Mammary epithelial cell (primary cell): ENCODE results near the gene CD81.

Source experiments
- EZH2 ChIP-seq: IDR thresholded peaks from 2 replicates; pipeline ENCODE4 v1.6.1; 2012; ENCODE audit warnings: low read length, inconsistent platforms, borderline replicate concordance
- TF ChIP-seq, protein P1 (sequence below), 2 donors: IDR thresholded peaks in 1 of 2; conservative IDR thresholded peaks in 1 of 2; 2 replicates each; pipeline ENCODE4 v1.5.1; 2011 to 2012; ENCODE audit warnings: inconsistent platforms in 2 of 2, low read length in 2 of 2, mild to moderate bottlenecking in 2 of 2, control low read depth in 1 of 2, low read depth in 1 of 2; ENCODE audit not compliant: insufficient read depth in 1 of 2; ENCODE audit errors: extremely low read depth in 1 of 2

DNA sequence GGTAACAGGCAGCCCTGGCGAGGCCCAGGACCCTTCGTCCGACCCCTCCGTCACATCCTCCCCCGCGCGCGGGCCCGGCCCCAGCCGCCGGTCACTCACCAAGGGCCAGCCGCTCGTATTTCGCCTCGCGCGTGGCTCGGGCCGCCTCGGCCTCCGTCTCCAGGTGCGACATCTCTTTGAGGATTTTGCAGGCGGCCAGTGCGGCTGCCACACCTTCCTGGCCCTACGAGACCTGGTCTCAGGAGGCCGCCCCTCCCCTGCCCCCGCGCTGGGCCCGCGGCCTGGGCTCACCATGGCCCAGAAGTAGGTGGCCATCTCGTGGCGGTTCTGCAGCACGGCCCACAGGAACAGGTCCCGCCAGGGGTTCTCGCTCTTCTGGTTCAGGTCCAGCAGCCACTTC lies 37.5 kb downstream of the CD81 start:
- TF ChIP-seq, protein P1, sequence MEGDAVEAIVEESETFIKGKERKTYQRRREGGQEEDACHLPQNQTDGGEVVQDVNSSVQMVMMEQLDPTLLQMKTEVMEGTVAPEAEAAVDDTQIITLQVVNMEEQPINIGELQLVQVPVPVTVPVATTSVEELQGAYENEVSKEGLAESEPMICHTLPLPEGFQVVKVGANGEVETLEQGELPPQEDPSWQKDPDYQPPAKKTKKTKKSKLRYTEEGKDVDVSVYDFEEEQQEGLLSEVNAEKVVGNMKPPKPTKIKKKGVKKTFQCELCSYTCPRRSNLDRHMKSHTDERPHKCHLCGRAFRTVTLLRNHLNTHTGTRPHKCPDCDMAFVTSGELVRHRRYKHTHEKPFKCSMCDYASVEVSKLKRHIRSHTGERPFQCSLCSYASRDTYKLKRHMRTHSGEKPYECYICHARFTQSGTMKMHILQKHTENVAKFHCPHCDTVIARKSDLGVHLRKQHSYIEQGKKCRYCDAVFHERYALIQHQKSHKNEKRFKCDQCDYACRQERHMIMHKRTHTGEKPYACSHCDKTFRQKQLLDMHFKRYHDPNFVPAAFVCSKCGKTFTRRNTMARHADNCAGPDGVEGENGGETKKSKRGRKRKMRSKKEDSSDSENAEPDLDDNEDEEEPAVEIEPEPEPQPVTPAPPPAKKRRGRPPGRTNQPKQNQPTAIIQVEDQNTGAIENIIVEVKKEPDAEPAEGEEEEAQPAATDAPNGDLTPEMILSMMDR (conservative IDR thresholded peaks at IDR 0.05 in 1 of 2, IDR thresholded peaks at IDR 0.05 in 1 of 2; ENCODE audit: extremely low read depth in 1 of 2, insufficient read depth in 1 of 2, low read depth in 1 of 2, low read length in 2 of 2), result no peak
- no peak for TF ChIP-seq EZH2
